Inflammatory macrophage treated with lipopolysaccharide for 1 hour (primary cell): ENCODE results near the gene MYLK4.
A peak's percentile ranks its signal among the peaks of the same experiment; 100 is the strongest.

Source experiments
- DNase-seq, 2 donors: peaks; one replicate each; pipeline ENCODE4 v3.0.0-alpha.2; 2020 to 2022

MYLK4 gene

GRCh38 chr6:2656460-2657079 lies 94.2 kb downstream of the MYLK4 start:
- DNase-seq: peak in 1 of 2 donors; percentile 7

GRCh38 chr6:2655844-2656433 lies 94.8 kb downstream of the MYLK4 start:
- no peak for DNase-seq

DNA sequence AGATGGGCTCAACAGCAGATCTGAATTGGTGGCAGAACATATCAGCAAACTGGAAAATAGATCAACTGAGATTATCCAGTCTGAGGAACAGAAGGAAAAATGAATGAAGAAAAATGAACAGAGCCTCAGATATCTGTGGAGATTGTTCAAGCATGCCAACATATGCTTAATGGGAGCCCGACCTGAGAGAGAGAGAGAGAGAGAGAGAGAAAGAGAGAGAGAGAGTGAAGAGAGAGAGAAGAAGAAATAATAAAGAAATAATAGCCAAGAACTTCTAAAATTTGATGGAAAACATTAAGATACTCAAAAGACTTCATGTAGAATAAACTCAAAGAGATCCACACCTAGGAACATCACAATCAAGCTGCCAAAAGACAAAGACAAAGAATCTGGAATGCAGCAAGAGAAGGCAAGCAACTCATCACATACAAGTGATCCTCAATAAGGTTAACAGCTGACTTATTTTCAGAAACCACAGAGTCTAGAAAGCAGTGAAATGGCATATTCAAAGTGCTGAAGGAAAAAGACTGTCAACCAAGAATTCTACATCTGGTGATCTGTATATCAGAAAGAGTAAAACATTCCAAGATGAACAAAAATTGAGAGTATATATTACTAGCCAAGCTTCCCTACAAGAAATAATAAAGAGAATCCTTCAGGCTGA lies 97.2 kb downstream of the MYLK4 start:
- no peak for DNase-seq

- peak; percentile 29 to 32 for DNase-seq
Measured at GRCh38 chr6:2652611-2653010, 98.1 kb downstream of the MYLK4 start.

DNA sequence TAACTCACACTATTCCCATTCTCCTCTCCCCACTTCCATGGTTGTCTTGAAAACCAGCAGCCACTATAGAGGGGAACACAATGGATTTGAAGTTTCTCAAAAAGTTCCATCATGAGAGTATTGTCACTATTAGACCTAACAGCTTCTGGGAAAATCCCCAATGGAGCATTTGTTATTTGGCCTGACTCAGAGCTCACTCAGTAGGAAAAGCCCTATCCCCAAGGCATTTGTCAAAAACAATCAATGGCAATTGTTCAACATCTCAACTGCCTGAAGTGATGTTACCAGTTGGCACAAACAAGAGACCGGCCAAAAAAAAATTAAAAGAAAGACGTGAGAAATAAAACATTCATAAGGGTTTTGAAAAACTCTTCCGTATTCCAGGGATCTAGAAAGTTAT lies 98.8 kb downstream of the MYLK4 start:
- DNase-seq: peak; percentile 72 to 83

DNA sequence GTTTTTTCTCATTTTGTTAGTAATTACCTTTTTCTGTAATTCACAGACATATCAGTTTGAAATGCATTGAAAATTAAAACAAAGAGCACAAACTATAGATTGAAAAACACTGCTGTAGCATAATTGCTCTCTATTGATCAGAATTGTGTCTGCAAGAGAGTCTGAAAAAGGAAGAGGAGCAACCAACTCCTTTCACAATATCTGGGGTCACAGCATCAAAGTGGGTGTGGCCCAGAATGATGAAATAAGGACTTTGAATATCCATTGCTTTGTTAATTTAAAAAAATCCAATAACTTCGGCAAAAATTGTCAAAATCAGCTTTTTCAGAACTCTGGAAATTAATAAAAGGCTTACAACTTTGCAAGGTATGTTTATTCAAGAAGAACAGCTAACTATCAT lies 99.2 kb downstream of the MYLK4 start:
- DNase-seq: peak; percentile 52 to 75

DNA sequence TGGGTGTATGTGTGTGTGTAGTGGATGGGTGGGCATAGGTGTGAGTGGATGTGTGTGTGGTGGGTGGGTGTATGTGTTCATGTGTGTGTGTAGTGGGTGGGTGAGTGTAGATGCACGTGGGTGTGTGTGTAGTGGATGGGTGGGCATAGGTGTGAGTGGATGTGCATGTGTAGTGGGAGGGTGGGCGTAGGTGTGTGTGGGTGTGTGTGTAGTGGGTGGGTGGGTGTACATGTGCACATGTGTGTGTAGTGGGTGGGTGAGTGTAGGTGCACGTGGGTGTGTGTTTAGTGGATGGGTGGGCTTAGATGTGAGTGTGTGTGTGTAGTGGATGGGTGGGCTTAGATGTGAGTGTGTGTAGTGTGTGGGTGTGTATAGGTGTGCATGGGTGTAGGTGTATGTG lies 104.4 kb downstream of the MYLK4 start:
- DNase-seq: no peak

- DNase-seq: no peak
Measured at GRCh38 chr6:2643935-2644539, 106.7 kb downstream of the MYLK4 start.

- DNase-seq: no peak
Measured at GRCh38 chr6:2643130-2643529, 107.6 kb downstream of the MYLK4 start.

GRCh38 chr6:2641044-2641725 lies 109.5 kb downstream of the MYLK4 start:
- DNase-seq: no peak

GRCh38 chr6:2640551-2640950 lies 110.2 kb downstream of the MYLK4 start:
- no peak for DNase-seq

- no peak for DNase-seq
Measured at GRCh38 chr6:2639896-2640295, 110.8 kb downstream of the MYLK4 start.

DNA sequence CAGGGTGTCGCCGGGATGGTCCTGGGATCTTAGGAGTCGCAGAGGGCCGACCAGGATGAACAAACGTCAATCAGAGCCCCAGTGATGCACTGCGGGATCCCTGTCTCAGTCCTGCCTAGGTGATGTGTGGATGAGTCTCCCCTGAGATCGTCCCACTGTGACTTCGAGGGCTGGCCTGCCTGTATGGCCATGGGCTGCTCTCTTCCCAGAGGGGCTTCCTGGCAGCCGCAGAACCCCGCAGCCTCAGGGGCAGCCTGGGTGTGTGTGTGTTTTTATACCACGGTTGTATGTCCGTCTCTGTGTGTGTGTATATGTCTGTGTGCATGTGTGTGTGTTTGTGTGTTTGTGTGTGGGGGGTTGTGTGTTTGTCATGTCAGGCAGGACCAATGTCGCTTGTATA lies 111.6 kb downstream of the MYLK4 start:
- DNase-seq: no peak

DNA sequence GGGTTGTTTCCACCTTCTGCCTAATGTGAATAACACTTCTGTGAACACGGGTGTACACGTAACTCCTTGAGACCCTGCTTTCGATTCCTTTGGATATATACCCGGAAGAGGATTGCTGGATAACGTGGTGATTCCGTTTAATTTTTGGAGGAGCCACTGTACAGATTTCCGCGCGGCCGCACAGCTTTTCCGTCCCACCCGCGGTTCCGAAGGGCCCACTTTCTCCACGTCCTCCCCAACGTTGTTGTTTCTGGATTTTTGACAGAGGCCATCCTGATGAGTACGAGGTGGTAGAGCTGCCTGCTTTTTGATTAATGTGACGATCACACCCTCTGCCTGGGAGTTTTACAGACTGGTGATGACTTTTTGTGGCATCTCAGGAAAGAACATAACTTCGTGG lies 114.0 kb downstream of the MYLK4 start:
- no peak for DNase-seq

DNA sequence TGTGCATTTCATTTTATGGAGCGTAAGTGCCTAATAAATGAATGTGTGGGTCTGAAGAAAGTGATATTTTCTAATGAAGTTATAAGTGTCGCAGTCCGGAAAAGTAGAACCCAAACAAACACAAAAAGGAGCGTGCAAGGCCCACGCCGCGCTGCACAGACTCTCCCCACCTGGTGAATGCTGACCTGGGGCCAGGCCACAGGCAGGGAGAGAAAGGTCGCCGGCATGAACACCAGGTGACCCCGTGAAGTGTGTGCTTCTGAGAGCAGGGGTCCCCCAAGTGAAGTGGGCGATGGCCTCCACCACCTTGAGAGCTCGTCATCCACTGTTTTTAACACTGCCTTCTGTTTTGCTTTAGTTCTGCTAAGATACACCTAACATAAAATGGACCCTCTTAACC lies 114.8 kb downstream of the MYLK4 start:
- DNase-seq: no peak

DNA sequence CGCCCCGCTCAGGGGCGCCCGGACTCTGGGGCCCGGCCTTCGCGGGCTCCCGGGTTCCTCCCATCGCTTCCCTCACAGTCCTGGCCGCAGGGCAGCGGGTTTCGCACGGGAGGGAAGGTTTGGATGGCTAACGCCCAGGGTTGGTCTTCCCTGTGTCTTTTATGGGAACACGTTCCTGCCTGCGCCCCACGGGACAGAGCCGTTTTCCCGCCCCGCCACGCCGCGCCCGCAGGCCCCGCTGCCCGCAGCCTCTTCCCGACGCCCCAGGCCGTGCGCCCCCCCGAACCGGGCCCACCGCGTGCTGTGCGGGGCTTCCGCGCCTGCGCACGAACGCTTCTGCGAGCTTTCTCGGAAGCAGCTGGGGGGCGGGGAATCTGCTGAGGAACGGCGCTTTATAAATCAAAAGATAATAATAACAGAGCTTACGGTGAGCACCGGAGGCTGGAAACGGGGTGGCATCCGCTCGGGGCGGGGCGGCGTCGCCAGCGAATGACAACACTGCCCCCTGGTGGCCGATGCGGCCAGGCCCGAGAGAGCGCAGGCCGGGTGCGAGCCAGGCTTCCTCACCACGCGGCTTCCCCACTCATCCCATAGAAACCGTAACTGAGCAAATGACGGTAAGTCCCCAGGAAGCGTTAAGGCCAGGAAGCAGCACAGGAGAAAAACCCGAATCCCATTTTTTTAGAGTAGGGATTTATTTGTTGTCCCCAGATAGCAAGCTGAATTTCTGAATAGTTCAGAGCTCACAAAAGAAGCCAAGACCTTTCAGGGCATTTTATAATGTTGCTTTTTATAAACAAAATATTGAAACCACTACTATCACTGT lies 116.4 kb downstream of the MYLK4 start:
- DNase-seq: peak; percentile 60 to 92

- DNase-seq: no peak
Measured at GRCh38 chr6:2633736-2634135, 117.0 kb downstream of the MYLK4 start.

DNA sequence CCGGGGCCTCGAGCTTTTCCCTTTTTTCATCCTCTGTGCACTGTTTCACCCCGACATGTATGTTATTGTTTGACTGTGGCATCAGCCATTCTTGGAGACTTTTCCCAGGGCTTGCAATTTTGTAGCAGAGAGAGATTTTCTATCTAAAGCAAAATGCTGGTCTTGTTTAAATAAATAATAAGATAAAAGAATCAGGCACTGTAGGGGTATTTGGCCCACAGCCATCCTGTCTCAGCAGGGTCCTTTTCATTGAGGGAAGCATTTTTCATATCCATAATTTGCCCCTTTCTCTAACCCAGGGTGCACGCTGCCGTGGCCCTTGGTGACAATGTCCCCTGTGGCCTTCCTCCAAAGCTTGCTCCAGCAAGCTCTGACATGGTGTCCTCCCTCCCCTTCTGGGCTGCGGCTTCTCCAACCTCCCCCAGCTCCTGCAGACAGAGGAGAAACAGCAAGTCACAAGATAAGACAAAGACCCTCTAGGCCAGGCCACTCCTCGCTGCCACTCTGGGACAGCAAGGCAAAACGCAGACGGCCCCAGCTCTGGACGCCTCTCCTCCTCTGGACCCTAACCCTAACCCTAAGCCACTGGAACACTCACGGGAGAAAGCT lies 117.6 kb downstream of the MYLK4 start:
- DNase-seq: no peak

- no peak for DNase-seq
Measured at GRCh38 chr6:2632368-2632767, 118.4 kb downstream of the MYLK4 start.

DNA sequence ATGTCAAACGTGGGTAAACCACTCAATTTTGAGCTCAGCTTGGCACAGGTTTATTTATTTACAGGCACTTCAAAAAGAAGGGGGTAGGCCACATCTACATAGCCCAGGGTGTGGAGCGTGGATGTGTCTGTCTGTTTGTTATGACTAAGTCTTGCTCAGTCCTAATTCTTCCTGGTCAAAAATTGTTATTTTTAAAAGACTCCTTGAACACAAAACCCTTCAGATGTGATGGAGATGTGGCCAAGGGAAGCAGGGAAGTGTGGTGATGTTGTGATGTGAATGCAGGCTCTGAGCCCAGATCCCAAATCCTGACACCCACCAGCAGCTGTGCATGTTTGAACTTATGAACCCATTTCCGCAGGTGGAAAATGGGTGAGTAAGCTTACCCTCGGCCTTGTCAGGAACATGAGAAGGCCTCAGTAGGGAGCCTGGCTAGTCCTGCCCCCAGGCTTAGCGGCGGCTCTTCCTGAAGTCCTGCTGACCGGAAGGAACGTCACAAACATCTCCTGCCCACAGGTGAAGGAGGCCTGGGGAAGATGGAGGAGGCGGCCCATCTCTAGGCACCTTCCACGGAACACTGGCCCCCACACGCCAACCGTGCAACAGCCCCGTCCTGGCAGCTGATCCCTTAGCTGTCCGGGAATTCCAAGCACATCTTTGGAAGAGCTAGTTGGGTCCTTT lies 119.7 kb downstream of the MYLK4 start:
- DNase-seq: no peak

- no peak for DNase-seq
Measured at GRCh38 chr6:2630359-2630758, 120.4 kb downstream of the MYLK4 start.

DNA sequence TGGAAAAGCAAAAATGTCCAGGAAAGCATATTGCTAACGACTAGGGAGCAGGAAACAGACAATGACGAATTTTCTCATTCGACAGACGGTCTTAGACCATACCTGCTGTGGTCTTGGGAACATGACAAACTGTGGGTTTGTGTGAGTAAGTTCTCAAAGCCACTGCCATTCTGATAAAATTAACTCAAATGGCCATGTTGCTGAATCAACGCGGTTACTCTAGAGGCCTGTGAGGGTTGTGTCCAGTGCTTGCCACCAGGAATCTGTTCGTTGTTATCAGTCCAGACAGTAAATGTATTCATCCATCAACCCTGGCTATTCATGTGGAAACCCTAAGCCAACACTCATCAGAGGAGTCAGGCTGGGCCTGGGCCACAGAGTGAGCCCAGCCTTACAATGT lies 124.3 kb downstream of the MYLK4 start:
- DNase-seq: no peak
